ENCODE results near the gene PKN2.

DNA sequence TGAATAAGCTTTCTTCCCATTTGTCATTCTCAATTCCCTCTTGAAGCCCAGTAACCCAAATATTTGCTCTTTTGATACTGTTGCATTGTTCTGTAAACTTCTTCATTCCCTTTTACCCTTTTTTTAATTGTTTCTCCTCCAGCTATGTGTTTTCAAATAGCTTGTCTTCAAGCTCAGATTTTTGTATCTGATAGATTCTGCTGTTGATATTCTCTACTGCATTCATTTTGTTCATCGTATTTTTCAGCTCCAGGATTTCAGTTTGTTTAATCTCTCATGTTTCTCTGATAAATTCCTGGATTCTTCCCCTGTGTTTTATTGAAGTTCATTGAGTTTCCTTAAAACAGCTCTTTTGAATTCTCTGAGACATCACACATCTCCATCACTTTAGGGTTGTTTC lies 51.8 kb downstream of the PKN2 start:
- TF ChIP-seq, protein P1, sequence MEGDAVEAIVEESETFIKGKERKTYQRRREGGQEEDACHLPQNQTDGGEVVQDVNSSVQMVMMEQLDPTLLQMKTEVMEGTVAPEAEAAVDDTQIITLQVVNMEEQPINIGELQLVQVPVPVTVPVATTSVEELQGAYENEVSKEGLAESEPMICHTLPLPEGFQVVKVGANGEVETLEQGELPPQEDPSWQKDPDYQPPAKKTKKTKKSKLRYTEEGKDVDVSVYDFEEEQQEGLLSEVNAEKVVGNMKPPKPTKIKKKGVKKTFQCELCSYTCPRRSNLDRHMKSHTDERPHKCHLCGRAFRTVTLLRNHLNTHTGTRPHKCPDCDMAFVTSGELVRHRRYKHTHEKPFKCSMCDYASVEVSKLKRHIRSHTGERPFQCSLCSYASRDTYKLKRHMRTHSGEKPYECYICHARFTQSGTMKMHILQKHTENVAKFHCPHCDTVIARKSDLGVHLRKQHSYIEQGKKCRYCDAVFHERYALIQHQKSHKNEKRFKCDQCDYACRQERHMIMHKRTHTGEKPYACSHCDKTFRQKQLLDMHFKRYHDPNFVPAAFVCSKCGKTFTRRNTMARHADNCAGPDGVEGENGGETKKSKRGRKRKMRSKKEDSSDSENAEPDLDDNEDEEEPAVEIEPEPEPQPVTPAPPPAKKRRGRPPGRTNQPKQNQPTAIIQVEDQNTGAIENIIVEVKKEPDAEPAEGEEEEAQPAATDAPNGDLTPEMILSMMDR (IDR thresholded peaks at IDR 0.05; ENCODE audit: borderline replicate concordance, extremely low read depth, low read length, poor library complexity, severe bottlenecking): no peak
- TF ChIP-seq EZH2 (IDR thresholded peaks at IDR 0.05; ENCODE audit: borderline replicate concordance, low read depth, low read length, severe bottlenecking): no peak

Measured in DND-41 (cell line).